ENCODE measurements around the gene ARFGAP3.

ARFGAP3 gene

GRCh38 chr22:42817556-42817955 is 39.5 kb downstream of the ARFGAP3 start:
- H3K4me3 ChIP-seq (ENCODE audit: low read depth, low read length), result no peak overlapping the region
- TF ChIP-seq CTCF (IDR thresholded peaks at IDR 0.05; ENCODE audit: low read depth, low read length), result no peak

GRCh38 chr22:42816336-42816735 is 40.7 kb downstream of the ARFGAP3 start:
- no peak overlapping the region for H3K4me3 ChIP-seq (ENCODE audit: low read depth, low read length)
- no peak for TF ChIP-seq CTCF (IDR thresholded peaks at IDR 0.05; ENCODE audit: low read depth, low read length)

GRCh38 chr22:42814616-42815015 is 42.5 kb downstream of the ARFGAP3 start:
- no peak overlapping the region for H3K4me3 ChIP-seq (ENCODE audit: low read depth, low read length)
- no peak for TF ChIP-seq CTCF (IDR thresholded peaks at IDR 0.05; ENCODE audit: low read depth, low read length)

- TF ChIP-seq CTCF (IDR thresholded peaks at IDR 0.05; ENCODE audit: low read depth, low read length), result no peak
Measured at GRCh38 chr22:42814215-42814614, 42.9 kb downstream of the ARFGAP3 start.

GRCh38 chr22:42813501-42813900 is 43.6 kb downstream of the ARFGAP3 start:
- no peak overlapping the region for H3K4me3 ChIP-seq (ENCODE audit: low read depth, low read length)
- TF ChIP-seq CTCF (IDR thresholded peaks at IDR 0.05; ENCODE audit: low read depth, low read length), result no peak

More at GRCh38 chr22:42814215-42814614, 42.9 kb downstream of the ARFGAP3 start:
- no peak overlapping the region for H3K4me3 ChIP-seq (ENCODE audit: low read depth, low read length)

- no peak overlapping the region for H3K4me3 ChIP-seq (ENCODE audit: low read depth, low read length)
- no peak for TF ChIP-seq CTCF (IDR thresholded peaks at IDR 0.05; ENCODE audit: low read depth, low read length)
Measured at GRCh38 chr22:42811459-42811858, 45.6 kb downstream of the ARFGAP3 start.

- TF ChIP-seq CTCF (IDR thresholded peaks at IDR 0.05; ENCODE audit: low read depth, low read length), result no peak
Measured at GRCh38 chr22:42808521-42808920, 48.6 kb downstream of the ARFGAP3 start.

More at GRCh38 chr22:42808521-42808920, 48.6 kb downstream of the ARFGAP3 start:
- H3K4me3 ChIP-seq (ENCODE audit: low read depth, low read length), result no peak overlapping the region

Data from WI38 (cell line).